Aorta (tissue), 5 donors: ENCODE data around the gene TFAP2B. TPM values are rescaled to one million over a fixed set of nuclear protein-coding genes. Genes with fewer than 3 reads are reported as not detected.

Experiments
- ATAC-seq: fragments of 200-7000 bp; cut with Tn5 transposase; one replicate; pipeline ENCODE4 v1.9.1; 2022; ENCODE audit warnings: moderate library complexity; ENCODE audit not compliant: low FRiP score
- DNase-seq, 2 donors: peaks; one replicate each; pipeline ENCODE4 v3.0.0-alpha.2; 2020
- H3K27ac ChIP-seq, 2 donors: one replicate each; pipeline ENCODE4 v1.5.1; 2013; ENCODE audit warnings: low read length in 2 of 2, mild to moderate bottlenecking in 2 of 2, moderate library complexity in 2 of 2, control low read depth in 1 of 2, inconsistent platforms in 1 of 2, low read depth in 1 of 2
- H3K27me3 ChIP-seq, 2 donors: one replicate each; pipeline ENCODE4 v1.6.1; 2013; ENCODE audit warnings: control low read depth in 1 of 2, low read length in 1 of 2, mild to moderate bottlenecking in 1 of 2, moderate library complexity in 1 of 2; ENCODE audit not compliant: insufficient read depth in 2 of 2, control insufficient read depth in 1 of 2
- H3K36me3 ChIP-seq, 2 donors: one replicate each; pipeline ENCODE4 v1.6.1; 2013; ENCODE audit warnings: control low read depth in 1 of 2, low read length in 1 of 2, mild to moderate bottlenecking in 1 of 2; ENCODE audit not compliant: insufficient read depth in 2 of 2, control insufficient read depth in 1 of 2
- H3K4me1 ChIP-seq, 2 donors: one replicate each; pipeline ENCODE4 v1.6.1; 2013; ENCODE audit warnings: low read length in 2 of 2, control low read depth in 1 of 2, mild to moderate bottlenecking in 1 of 2, moderate library complexity in 1 of 2; ENCODE audit not compliant: insufficient read depth in 2 of 2, control insufficient read depth in 1 of 2
- H3K4me3 ChIP-seq, 2 donors: one replicate each; pipeline ENCODE4 v1.5.1; 2013; ENCODE audit warnings: low read length in 2 of 2, control low read depth in 1 of 2, mild to moderate bottlenecking in 1 of 2
- H3K9me3 ChIP-seq: one replicate; pipeline ENCODE4 v1.6.1; 2013; ENCODE audit warnings: mild to moderate bottlenecking, low read length; ENCODE audit not compliant: control insufficient read depth
- WGBS, 2 donors: extraction: QIAGEN DNeasy Blood & Tissue Kit; methylation state at CpG; one replicate each; pipeline ENCODE4 v1.1.7; 2013; 5-methylcytosine and 5-hydroxymethylcytosine counted together
- intact Hi-C, 2 donors: fragments of 100-400 bp; cut with DNase I; formaldehyde crosslinking; loops; one replicate each; pipeline versions ENCODE4 v1.14.2 to v1.15.0; 2022
- long read RNA-seq, 2 donors: library from polyadenylated mRNA; unstranded; transcript quantifications; one replicate each; pipeline ENCODE4 v2.0.0, GENCODE V29; 2020 to 2021
- polyA plus RNA-seq, 2 donors: library from polyadenylated mRNA; stranded (reverse); fragments of 200-250 nt; gene quantifications; one replicate each; pipeline ENCODE4 v1.2.3, GENCODE V29; 2013
- total RNA-seq, 2 donors: library from RNA; stranded (reverse); fragmentation: NEBNext Ultra II Directional; extraction: Animal tissue kit (Norgen Biotek cat#: 25700); gene quantifications; one replicate each; pipeline ENCODE4 v1.2.1, GENCODE V29; 2021
- donor health status: healthy with polysubstance abuse.
- donor health status: Bipolar disorder and iron deficiency.
- donor health status: DM: no; HTN: no; CAD: no.
- donor health status: DM: no; HTN: no; CAD: no.
- donor health status: DM: yes; HTN: yes; CAD: no.

TFAP2B gene
- total RNA-seq (not detected), polyA plus RNA-seq (under 1 TPM in 1 of 2 donors, not detected in 1; 0.13 TPM)
- long read RNA-seq, donor 1 = 0 reads
- long read RNA-seq, donor 2 = 0 reads

GRCh38 chr6:50818673-50819072, at the start of gene TFAP2B:
Gene TFAP2B, plus strand, starts transcription at chr6:50818871. Its CDS starts 21 bp downstream, at chr6:50818892.
- Histone ChIP-seq H3K36me3 (no peaks in the 10 kb centered on the region), H3K9me3 (no peaks in the 10 kb centered on the region), H3K4me3 (peak within 1 kb of the TSS in 1 of 2 donors; percentile 33), H3K27ac (no peak within 1 kb of the TSS), H3K4me1 (no peaks in the 10 kb centered on the region), H3K27me3 (peaks cover 0 to 2% of the 10 kb centered on the region in 2 donors)
- intact Hi-C loops = loop anchor here in 1 of 2 donors (5.0 kb wide), 1 partner anchor 1204 kb away; no protein-coding TSS in a partner anchor
- 10 to 23% methylated on average over 7 of the region's 7 CpGs for WGBS, 2 donors
- no peak for ATAC-seq
- DNase-seq = no peak

GRCh38 chr6:50778696-50779095, 40.0 kb upstream of the TFAP2B start:
- no peaks in the 10 kb centered on the region for H3K9me3 ChIP-seq
- intact Hi-C loops = no loop called here
- no peak overlapping the region for H3K4me3 ChIP-seq
- no peak for DNase-seq
- no peaks in the 10 kb centered on the region for H3K4me1 ChIP-seq
- no peaks in the 10 kb centered on the region for H3K36me3 ChIP-seq
- H3K27ac ChIP-seq = no peak overlapping the region
- no peak for ATAC-seq
- no peaks in the 10 kb centered on the region for H3K27me3 ChIP-seq

- DNase-seq (no peak), ATAC-seq (no peak)
- Histone ChIP-seq H3K27ac (no peak overlapping the region), H3K9me3 (no peaks in the 10 kb centered on the region), H3K27me3 (no peaks in the 10 kb centered on the region), H3K4me1 (no peaks in the 10 kb centered on the region), H3K4me3 (no peak overlapping the region), H3K36me3 (no peaks in the 10 kb centered on the region)
- intact Hi-C loops = no loop called here
- 92 to 93% methylated on average over 5 of the region's 5 CpGs for WGBS, 2 donors
These were observed 38.3 kb upstream of the TFAP2B start for GRCh38 chr6:50780382-50780781.

DNA sequence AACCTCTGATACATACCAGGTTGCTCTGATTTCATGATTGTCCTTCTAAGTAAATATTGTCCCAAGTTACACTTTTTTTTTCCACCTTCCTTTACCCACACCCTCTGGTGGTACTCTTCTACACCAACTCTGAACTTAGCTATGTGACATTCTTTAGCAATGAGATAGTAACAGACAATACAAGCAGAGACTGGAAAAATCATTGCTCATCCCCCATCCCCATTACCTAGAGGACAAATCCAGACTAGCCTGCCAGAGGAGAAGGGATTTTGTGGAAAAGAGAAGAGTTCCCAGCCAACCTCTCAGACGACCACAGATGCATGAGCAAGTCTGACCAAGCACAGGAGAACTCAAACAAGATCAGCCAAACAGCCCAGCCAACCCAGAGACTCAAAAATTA, 32.8 kb upstream of the TFAP2B start:
- 32 to 34% methylated on average over 1 of the region's 1 CpG for WGBS, 2 donors
- intact Hi-C loops = no loop called here
- Histone ChIP-seq H3K27me3 (no peaks in the 10 kb centered on the region), H3K4me3 (no peak overlapping the region), H3K36me3 (no peaks in the 10 kb centered on the region), H3K4me1 (no peaks in the 10 kb centered on the region), H3K9me3 (peaks cover 2% of the 10 kb centered on the region), H3K27ac (no peak overlapping the region)
- DNase-seq = no peak
- ATAC-seq = no peak

DNA sequence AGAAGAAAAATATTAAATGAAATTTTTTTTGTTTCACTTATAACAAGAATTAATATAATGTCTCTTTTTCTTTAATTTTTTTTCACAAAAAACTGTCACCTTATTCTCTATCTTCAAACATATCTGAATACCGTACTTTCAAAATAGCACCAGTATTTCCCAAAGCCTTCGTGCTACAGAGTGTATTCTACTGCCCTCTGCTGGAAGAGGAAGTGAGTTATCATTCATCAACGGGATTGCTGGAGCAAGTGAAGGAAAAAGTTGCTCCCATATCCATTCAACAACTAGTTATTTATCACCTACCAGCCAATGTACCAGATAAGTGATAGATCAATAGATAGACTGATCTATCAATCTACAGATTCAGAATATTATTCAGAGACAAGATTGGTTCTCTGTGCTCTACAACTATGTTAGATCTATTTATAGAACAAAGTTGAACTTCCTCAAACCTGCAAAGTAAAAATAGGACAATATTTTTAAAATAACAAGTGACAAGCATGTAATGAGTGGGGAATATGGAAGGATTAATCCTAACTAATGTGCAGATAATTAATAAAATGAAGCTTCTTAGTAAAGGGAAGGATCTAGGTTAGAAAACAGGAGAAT, 26.7 kb upstream of the TFAP2B start:
- no peak for DNase-seq
- intact Hi-C loops = loop anchor here in 1 of 2 donors (5.0 kb wide), 1 partner anchor 660 kb away; no protein-coding TSS in a partner anchor
- H3K27ac ChIP-seq = no peak overlapping the region
- H3K4me1 ChIP-seq = no peaks in the 10 kb centered on the region
- H3K9me3 ChIP-seq = peaks cover 2% of the 10 kb centered on the region
- ATAC-seq = no peak
- H3K27me3 ChIP-seq = no peaks in the 10 kb centered on the region
- H3K36me3 ChIP-seq = no peaks in the 10 kb centered on the region
- WGBS, 2 donors = 1% methylated on average over 3 of the region's 3 CpGs
- H3K4me3 ChIP-seq = no peak overlapping the region

GRCh38 chr6:50792771-50793170, 25.9 kb upstream of the TFAP2B start:
- Histone ChIP-seq H3K27ac (no peak overlapping the region), H3K27me3 (no peaks in the 10 kb centered on the region), H3K4me1 (no peaks in the 10 kb centered on the region), H3K4me3 (no peak overlapping the region), H3K9me3 (no peaks in the 10 kb centered on the region), H3K36me3 (no peaks in the 10 kb centered on the region)
- ATAC-seq (no peak), DNase-seq (no peak)
- intact Hi-C loops = loop anchor here in 1 of 2 donors (5.0 kb wide), 1 partner anchor 660 kb away; no protein-coding TSS in a partner anchor
- WGBS, 2 donors = 35 to 36% methylated on average over 1 of the region's 1 CpG

- H3K27ac ChIP-seq = no peak overlapping the region
- H3K9me3 ChIP-seq = no peaks in the 10 kb centered on the region
- no peak for ATAC-seq
- no peaks in the 10 kb centered on the region for H3K4me1 ChIP-seq
- no peak for DNase-seq
- no peak overlapping the region for H3K4me3 ChIP-seq
- no peaks in the 10 kb centered on the region for H3K27me3 ChIP-seq
- no peaks in the 10 kb centered on the region for H3K36me3 ChIP-seq
- intact Hi-C loops = no loop called here
- WGBS, 2 donors = 50 to 54% methylated on average over 5 of the region's 5 CpGs
These were observed 23.1 kb upstream of the TFAP2B start for GRCh38 chr6:50795574-50795973.

DNA sequence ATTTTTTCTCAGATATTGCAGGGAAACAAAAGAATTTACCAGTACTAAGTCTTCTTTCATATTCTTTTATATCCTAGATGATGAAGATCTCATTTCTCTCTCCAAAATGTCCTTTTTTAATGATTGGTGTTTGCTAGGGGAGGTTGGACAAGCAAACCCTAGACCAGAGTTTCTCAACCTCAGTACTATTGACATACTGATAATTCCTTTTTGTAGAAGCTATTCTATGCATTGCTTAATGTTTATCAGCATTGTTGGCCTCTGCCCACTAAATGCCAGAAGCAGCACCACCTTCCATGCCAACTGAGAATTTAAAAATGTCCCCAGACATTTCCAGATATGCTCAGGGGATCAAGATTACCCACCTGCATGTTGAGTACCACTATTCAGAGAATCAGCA, 14.4 kb upstream of the TFAP2B start:
- intact Hi-C loops = no loop called here
- no peak overlapping the region for H3K27ac ChIP-seq
- H3K4me1 ChIP-seq = no peaks in the 10 kb centered on the region
- H3K27me3 ChIP-seq = no peaks in the 10 kb centered on the region
- no peak overlapping the region for H3K4me3 ChIP-seq
- no peaks in the 10 kb centered on the region for H3K36me3 ChIP-seq
- ATAC-seq (no peak), DNase-seq (no peak)
- no peaks in the 10 kb centered on the region for H3K9me3 ChIP-seq

- ATAC-seq = no peak
- intact Hi-C loops = no loop called here
These were observed 11.6 kb upstream of the TFAP2B start for GRCh38 chr6:50807035-50807434.

More at GRCh38 chr6:50807035-50807434, 11.6 kb upstream of the TFAP2B start:
- H3K27ac ChIP-seq = no peak overlapping the region
- H3K4me1 ChIP-seq = no peaks in the 10 kb centered on the region
- H3K4me3 ChIP-seq = no peak overlapping the region
- no peaks in the 10 kb centered on the region for H3K9me3 ChIP-seq
- H3K36me3 ChIP-seq = no peaks in the 10 kb centered on the region
- DNase-seq = no peak
- H3K27me3 ChIP-seq = no peaks in the 10 kb centered on the region
